Activated naive CD8-positive, alpha-beta T cell treated with anti-CD3 and anti-CD28 coated beads for 36 hours (primary cell): ENCODE data around the gene ZNF530. TPM values are rescaled to one million over a fixed set of nuclear protein-coding genes. Genes with fewer than 3 reads are reported as not detected.

Source experiments
- DNase-seq: peaks from one replicate; pipeline ENCODE4 v3.0.0; 2021
- H3K27ac Mint-ChIP-seq: one replicate; pipeline ENCODE4 v1.8.0; 2022; ENCODE audit warnings: mild to moderate bottlenecking, moderate library complexity, mixed read lengths
- H3K27me3 Mint-ChIP-seq: one replicate; pipeline ENCODE4 v1.8.0; 2022; ENCODE audit warnings: mild to moderate bottlenecking, mixed read lengths
- H3K36me3 Mint-ChIP-seq: one replicate; pipeline ENCODE4 v1.8.0; 2021; ENCODE audit warnings: mild to moderate bottlenecking, mixed read lengths
- H3K4me1 Mint-ChIP-seq: one replicate; pipeline ENCODE4 v1.8.0; 2021; ENCODE audit warnings: mixed read lengths
- H3K4me3 Mint-ChIP-seq: one replicate; pipeline ENCODE4 v1.8.0; 2022; ENCODE audit warnings: mild to moderate bottlenecking, moderate library complexity, mixed read lengths
- H3K9me3 Mint-ChIP-seq: one replicate; pipeline ENCODE4 v1.8.0; 2022; ENCODE audit warnings: mixed read lengths
- total RNA-seq, 2 experiments: library from RNA; stranded (reverse); gene quantifications; one replicate each; pipeline ENCODE4 v1.2.3, GENCODE V29; 2021

Gene ZNF530
- total RNA-seq, 2 experiments from 2014 or later: 11.0 to 12.2 TPM

DNA sequence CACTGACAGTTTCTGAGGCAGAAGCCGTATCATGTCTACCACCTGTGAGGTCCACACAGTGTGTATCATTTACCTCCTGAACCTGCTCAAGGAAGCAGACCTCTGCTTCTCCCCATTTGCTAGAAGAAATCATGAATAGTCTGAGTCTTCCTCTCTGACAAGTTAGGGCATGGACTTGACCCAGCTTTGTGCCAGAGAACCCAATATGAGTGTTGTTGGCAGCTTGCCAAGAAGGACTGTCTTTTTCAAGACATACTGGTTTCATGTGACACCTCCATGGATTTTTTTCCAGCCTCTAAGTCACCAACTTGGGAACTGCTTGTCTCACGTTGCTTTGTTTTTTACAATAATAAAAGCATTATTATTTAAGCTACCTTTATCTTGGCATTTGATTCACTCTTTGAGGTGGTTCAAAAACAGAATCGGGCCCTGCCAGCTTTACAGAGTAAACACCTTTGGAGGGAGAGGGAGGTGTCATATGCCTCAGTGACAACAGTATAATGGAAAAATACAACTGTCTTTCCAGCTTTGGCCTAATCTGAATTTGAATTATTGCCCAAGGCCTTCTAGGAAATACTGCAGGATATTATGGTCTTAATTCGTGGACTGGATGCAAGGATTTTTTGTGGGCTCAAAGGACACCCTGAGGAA lies 42.8 kb downstream of the ZNF530 start:
- no peaks in the 10 kb centered on the region for H3K27me3 Mint-ChIP-seq
- H3K4me3 Mint-ChIP-seq: no peak overlapping the region
- peaks cover 56% of the 10 kb centered on the region for H3K9me3 Mint-ChIP-seq

DNA sequence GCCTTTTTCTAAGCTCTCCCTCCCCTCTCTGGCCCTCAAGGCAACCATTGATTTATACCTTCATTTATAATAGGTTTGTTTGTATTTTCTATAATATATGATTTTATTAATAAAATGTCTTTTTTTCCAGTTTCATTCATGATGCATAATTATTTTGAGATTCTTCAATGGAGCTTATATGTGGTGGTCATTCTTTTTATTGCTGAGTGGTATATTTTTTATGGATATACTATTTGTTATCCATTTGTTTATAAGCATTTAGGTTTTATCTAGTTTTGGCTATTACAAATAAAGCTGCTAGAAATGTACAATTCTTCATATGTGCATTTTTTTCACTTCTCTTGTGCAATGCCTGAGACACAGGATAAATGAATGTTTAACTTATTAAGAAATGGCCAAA lies 44.0 kb downstream of the ZNF530 start:
- H3K9me3 Mint-ChIP-seq: peaks cover 53% of the 10 kb centered on the region
- H3K4me3 Mint-ChIP-seq: no peak overlapping the region
- no peaks in the 10 kb centered on the region for H3K4me1 Mint-ChIP-seq
- no peaks in the 10 kb centered on the region for H3K27me3 Mint-ChIP-seq
- H3K27ac Mint-ChIP-seq: no peak overlapping the region
- no peak for DNase-seq
- H3K36me3 Mint-ChIP-seq: peaks cover 58% of the 10 kb centered on the region

More for the DNA sequence above, 42.8 kb downstream of the ZNF530 start:
- Mint-ChIP-seq H3K27ac (no peak overlapping the region), H3K4me1 (no peaks in the 10 kb centered on the region), H3K36me3 (peaks cover 70% of the 10 kb centered on the region)
- DNase-seq: no peak

- Mint-ChIP-seq H3K9me3 (peaks cover 42% of the 10 kb centered on the region), H3K36me3 (peaks cover 26% of the 10 kb centered on the region), H3K4me1 (peaks cover 7% of the 10 kb centered on the region), H3K4me3 (no peak overlapping the region), H3K27me3 (peaks cover 4% of the 10 kb centered on the region), H3K27ac (no peak overlapping the region)
- no peak for DNase-seq
Measured at GRCh38 chr19:57648331-57649003, 48.8 kb downstream of the ZNF530 start.

GRCh38 chr19:57651654-57651996 lies 51.9 kb downstream of the ZNF530 start:
- Mint-ChIP-seq H3K9me3 (peaks cover 37% of the 10 kb centered on the region), H3K27ac (no peak overlapping the region), H3K4me1 (peaks cover 7% of the 10 kb centered on the region), H3K4me3 (peak overlapping the region; percentile 50), H3K27me3 (peaks cover 23% of the 10 kb centered on the region), H3K36me3 (peaks cover 27% of the 10 kb centered on the region)
- DNase-seq: no peak

- peaks cover 27% of the 10 kb centered on the region for H3K36me3 Mint-ChIP-seq
- DNase-seq: no peak
- peaks cover 7% of the 10 kb centered on the region for H3K4me1 Mint-ChIP-seq
- H3K4me3 Mint-ChIP-seq: no peak overlapping the region
- H3K27ac Mint-ChIP-seq: no peak overlapping the region
- peaks cover 32% of the 10 kb centered on the region for H3K9me3 Mint-ChIP-seq
- peaks cover 25% of the 10 kb centered on the region for H3K27me3 Mint-ChIP-seq
Measured at GRCh38 chr19:57653689-57654088, 54.0 kb downstream of the ZNF530 start.

DNA sequence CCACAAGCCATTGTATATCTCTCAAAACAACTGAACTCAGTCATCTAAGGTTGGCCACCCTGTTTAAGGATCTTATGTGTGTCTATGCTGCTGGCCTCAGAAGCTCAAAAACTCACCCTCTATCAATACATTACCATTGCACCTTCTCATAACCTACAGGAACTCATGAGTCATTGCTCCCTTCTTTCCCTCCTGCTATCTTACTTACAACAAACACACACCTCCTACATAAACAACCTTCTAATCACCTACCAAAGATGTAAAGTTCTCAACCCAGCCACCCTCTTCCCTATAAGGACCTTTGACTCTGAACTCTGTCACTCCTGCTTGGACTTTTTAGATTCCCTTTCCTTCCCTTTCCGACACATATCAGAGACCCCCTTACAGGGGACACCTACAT lies 55.8 kb downstream of the ZNF530 start:
- H3K27me3 Mint-ChIP-seq: peaks cover 33% of the 10 kb centered on the region
- H3K27ac Mint-ChIP-seq: no peak overlapping the region
- H3K4me1 Mint-ChIP-seq: peaks cover 7% of the 10 kb centered on the region
- peaks cover 27% of the 10 kb centered on the region for H3K9me3 Mint-ChIP-seq
- H3K36me3 Mint-ChIP-seq: peaks cover 27% of the 10 kb centered on the region
- DNase-seq: no peak
- H3K4me3 Mint-ChIP-seq: no peak overlapping the region

DNA sequence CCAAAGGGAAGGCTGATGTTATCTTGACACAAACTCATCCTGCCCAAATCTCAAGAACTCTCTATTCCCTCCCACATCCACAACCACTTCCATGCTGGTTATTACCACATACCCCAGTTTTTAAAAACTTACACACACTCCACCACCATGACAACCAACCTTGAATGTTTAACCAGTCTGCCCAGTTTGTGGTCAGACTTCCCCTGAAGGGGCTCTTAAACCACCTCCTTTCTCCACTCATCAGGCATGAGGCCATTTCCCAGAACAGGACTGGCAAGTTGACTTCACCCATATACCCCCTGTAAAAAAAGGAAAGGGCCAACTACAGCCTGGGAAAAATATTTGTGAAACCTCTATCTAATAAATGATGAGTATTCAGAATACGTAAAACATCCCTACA lies 56.7 kb downstream of the ZNF530 start:
- peaks cover 39% of the 10 kb centered on the region for H3K27me3 Mint-ChIP-seq
- H3K4me3 Mint-ChIP-seq: no peak overlapping the region
- H3K9me3 Mint-ChIP-seq: peaks cover 27% of the 10 kb centered on the region

More for the DNA sequence above, 56.7 kb downstream of the ZNF530 start:
- Mint-ChIP-seq H3K36me3 (peaks cover 26% of the 10 kb centered on the region), H3K27ac (no peak overlapping the region), H3K4me1 (peaks cover 5% of the 10 kb centered on the region)
- DNase-seq: no peak

Other genes starting within 250 kb of the ZNF530 start
- gene ZNF304, start 248.6 kb upstream of the ZNF530 start, total RNA-seq: 10 to 100 TPM; 10.3 to 10.5 TPM
- gene TRAPPC2B, start 236.3 kb upstream of the ZNF530 start, total RNA-seq: 1 to 10 TPM; 6.3 to 8.2 TPM
- gene ZNF547, start 236.3 kb upstream of the ZNF530 start, total RNA-seq: 1 to 10 TPM; 1.6 to 1.8 TPM
- 10 to 100 TPM; 17.4 to 18.5 TPM for gene ZNF548, start 210.0 kb upstream of the ZNF530 start, total RNA-seq
- gene ZNF17, start 188.7 kb upstream of the ZNF530 start, total RNA-seq: 10 to 100 TPM; 10.5 to 12.3 TPM
- 10 to 100 TPM; 23.6 to 24.8 TPM for gene ZNF749, start 164.6 kb upstream of the ZNF530 start, total RNA-seq
- under 1 TPM; 0.30 to 0.31 TPM for gene VN1R1, start 142.7 kb upstream of the ZNF530 start, total RNA-seq
- gene ZNF772, start 122.3 kb upstream of the ZNF530 start, total RNA-seq: 1 to 10 TPM; 9.3 to 9.7 TPM
- gene ZNF419, start 112.1 kb upstream of the ZNF530 start, total RNA-seq: 1 to 10 TPM; 7.5 to 7.8 TPM
- 1 to 10 TPM; 8.5 to 9.1 TPM for gene ZNF773, start 99.9 kb upstream of the ZNF530 start, total RNA-seq
- gene ZNF549, start 72.5 kb upstream of the ZNF530 start, total RNA-seq: 1 to 10 TPM; 5.6 to 6.1 TPM
- 10 to 100 TPM; 10.9 to 11.4 TPM for gene ZNF550, start 40.0 kb upstream of the ZNF530 start, total RNA-seq
- 1 to 10 TPM; 5.9 to 7.0 TPM for gene ZNF416, start 21.0 kb upstream of the ZNF530 start, total RNA-seq
- gene ZIK1, start 15.7 kb upstream of the ZNF530 start, total RNA-seq: 10 to 100 TPM; 13.1 to 14.4 TPM
- gene ZNF134, start 14.4 kb downstream of the ZNF530 start, total RNA-seq: 10 to 100 TPM; 18.8 to 19.5 TPM
- 1 to 10 TPM; 6.9 to 7.9 TPM for gene ZNF211, start 33.3 kb downstream of the ZNF530 start, total RNA-seq
- under 1 TPM in 1 of 2 experiments, not detected in 1; 0.14 TPM for gene ZSCAN4, start 69.0 kb downstream of the ZNF530 start, total RNA-seq
- gene ZNF551, start 82.1 kb downstream of the ZNF530 start, total RNA-seq: 10 to 100 TPM; 18.2 to 21.4 TPM
- gene ZNF154, start 109.3 kb downstream of the ZNF530 start, total RNA-seq: 1 to 10 TPM; 6.3 to 6.7 TPM
- 10 to 100 TPM in 1 of 2 experiments, 1 to 10 TPM in 1; 8.9 to 10.9 TPM for gene ZNF671, start 127.7 kb downstream of the ZNF530 start, total RNA-seq
- gene ZNF776, start 146.9 kb downstream of the ZNF530 start, total RNA-seq: 10 to 100 TPM; 12.5 to 15.5 TPM
- 10 to 100 TPM; 16.1 to 17.9 TPM for gene ZNF586, start 169.8 kb downstream of the ZNF530 start, total RNA-seq
- gene ZNF552, start 215.0 kb downstream of the ZNF530 start, total RNA-seq: 1 to 10 TPM; 6.6 to 7.7 TPM
- 10 to 100 TPM; 29.3 to 32.6 TPM for gene ZNF587B, start 230.4 kb downstream of the ZNF530 start, total RNA-seq
- gene ZNF587, start 250.0 kb downstream of the ZNF530 start, total RNA-seq: 10 to 100 TPM; 20.6 to 24.3 TPM